Anterior cingulate cortex (tissue), 58 donors: ENCODE measurements around the gene PLAC8.
"Not testable (repeated sequence)": the region's sequence is repeated elsewhere in the genome, so short reads cannot be mapped to it uniquely, and the experiment has no call there.

ENCODE experiments used
- DNase-seq, 58 donors: peaks; one replicate each; lab custom pipeline; 2025; lab: John Stamatoyannopoulos, UW

The PLAC8 gene

DNA sequence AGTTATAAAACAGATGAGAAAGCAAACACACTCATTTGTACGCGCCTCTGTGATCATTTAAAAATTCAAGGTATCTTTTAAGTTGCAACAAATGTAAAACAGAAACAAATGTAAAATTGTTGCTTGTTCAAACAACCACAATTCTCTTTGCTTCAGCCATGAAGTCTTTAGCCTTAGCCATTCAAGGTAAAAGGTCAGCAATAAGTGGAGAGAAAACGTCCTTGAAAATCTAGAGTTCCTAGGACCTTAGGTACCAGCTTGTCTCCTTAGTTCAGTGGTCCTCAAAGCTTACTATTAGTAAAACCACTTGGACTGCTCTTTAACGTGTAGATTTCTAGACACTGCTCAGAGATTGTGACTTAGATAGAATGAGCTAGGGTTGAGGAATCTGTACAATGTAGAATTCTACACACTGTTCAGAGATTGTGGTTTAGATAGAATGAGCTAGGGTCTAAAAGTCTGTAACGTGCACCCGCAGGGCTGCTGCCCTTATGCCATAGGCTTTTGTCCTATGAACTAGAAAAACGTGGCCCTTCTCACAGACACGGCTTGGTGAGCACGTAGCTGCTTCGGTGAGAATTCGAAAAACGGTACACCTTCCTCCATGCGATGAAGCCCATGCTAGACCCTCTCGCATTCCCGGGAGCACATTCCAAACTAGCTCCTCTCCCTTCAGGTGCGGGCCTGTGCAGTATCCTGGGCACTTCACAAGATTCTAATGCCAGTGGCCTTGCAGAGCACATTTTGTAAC lies 1.7 kb downstream of the PLAC8 start:
- DNase-seq = no peak

DNA sequence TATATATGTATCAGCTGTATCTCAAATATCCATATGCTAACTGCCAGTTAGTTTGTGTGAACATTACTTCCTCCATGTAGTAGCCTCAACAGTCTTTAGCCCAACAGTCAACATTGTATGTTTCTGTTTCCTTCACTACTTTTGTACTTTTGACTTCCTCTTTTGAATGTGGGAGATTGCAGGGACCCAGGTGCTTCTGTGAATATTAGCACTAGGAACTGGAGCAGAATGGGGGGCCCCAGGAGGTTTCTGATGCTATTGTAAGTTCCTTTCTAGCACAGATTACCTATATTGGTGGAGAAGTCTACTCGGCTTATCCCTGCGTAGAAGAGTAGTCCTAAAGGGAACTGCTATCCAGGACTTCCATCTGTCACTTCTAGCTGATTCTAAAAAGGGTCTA lies 2.3 kb downstream of the PLAC8 start:
- no peak for DNase-seq

DNA sequence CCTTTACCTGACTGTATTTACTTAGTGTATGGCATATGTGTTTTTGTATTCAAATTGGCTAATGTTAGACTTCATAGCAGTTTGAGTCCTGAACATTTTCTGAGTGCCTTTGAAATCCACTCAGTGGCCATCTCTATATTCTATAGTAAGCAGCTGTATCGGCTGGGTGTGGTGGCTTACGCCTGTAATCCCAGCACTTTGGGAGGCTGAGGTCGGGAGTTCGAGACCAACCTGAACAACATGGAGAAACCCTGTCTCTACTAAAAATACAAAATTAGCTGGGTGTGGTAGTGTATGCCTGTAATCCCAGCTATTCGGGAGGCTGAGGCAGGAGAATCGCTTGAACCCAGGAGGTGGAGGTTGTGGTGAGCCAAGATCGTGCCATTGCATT lies 2.8 kb downstream of the PLAC8 start:
- not testable (repeated sequence) for DNase-seq

DNA sequence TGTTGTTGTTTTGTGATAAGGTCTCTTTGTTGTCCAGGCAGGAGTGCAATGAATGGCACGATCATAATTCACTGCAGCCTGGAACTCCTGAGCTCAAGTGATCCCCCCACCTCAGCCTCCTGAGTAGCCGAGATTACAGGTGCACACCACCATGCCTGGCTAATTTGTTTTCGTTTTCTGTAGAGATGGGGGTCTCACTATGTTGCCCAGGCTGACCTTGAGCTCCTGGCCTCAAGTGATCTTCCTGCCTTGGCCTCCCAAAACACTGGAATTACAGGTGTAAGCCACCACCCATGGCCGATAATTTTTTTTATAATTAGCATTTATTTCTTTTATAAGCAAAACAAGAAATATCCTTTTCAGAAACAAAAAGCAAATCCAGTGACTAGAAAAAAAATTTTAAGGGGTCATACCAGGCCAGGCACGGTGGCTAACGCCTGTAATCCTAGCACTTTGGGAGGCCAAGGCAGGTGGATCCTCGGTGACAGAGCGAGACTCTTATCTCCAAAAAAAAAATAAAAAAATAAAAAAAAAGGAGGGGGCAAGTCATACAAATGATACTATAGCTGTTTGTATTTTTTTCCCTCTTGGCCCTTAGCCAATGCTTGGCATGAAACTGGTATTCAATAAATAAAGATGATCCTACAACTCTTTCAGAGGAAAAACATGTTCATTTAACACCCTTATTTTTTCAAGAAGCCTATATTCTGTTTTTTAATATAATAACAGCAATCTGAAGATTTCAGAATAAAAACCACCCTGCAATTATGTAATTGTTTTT lies 3.4 kb downstream of the PLAC8 start:
- DNase-seq = no peak

DNA sequence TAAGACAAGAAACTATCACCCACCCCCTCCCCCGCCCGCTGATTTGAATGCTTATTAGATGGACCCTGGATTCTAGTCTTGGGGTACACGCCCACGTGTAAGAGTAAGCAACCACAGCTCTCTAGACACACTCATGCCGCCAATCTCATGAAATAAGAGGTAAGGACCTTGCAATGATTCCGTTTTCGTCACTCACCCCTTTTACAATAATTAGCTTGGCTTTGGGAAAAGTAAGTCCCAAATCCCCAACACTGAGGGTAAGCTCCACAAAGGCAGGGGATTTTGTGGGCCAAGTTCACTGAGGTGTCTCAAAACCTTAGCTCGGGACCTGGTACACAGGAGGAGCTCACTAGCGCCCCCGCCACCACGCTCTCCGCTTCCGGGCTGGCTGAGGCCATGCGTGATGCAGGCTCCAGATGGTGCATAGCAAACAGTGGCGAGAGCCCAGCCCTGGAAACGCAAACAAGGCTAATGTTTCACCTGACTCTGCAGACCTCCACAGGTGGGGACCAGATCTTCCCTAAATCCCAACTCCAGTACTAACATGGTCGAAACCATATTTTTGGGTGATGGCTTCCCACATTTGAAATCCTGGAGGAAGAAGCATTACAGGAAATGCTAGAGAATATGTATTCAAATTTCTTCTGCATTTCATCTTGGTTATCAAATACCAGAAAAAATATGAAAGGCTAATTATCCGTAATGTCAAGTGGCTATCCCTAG lies 4.1 kb downstream of the PLAC8 start:
- peak in 54 of 58 donors; percentile 4 to 79 (median 40) for DNase-seq

DNA sequence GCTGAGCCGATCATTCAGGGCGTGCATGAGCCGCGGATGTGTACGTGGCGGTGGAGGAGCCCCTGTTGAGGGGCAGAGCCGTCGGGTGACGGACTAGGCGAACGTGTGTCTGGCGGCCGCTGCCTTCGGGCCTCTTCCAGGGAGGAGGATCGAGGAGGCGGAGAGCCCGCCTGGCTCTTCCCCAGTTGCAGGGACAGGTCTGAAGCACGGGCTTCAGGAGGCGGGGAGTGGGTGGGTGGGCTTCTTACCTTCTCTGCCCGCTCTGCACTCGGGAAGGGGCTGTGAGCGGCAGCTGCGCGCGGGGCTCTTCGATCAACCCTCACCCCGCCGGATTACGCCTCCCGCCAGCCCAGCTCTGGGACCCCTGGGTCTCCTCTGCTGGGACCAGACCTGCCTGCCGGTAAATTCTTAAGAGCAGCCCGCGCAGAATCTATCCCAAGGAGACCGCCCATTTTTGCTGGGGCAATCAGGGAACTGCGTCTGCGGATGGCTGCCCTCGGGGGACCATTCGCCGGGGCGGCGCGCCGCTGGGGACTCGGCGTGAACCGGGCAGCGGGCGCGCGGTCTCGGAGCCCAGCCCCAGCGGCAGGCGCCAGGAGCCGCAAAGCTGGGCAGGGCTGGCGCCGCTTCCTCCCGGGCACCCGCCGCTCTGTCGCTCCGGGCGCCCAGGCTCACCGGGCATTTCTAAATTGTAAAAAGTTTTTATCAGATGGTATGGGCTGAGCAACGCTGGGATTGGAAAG lies 4.9 kb downstream of the PLAC8 start:
- peak in 8 of 58 donors; percentile 3 to 22 (median 10) for DNase-seq

DNA sequence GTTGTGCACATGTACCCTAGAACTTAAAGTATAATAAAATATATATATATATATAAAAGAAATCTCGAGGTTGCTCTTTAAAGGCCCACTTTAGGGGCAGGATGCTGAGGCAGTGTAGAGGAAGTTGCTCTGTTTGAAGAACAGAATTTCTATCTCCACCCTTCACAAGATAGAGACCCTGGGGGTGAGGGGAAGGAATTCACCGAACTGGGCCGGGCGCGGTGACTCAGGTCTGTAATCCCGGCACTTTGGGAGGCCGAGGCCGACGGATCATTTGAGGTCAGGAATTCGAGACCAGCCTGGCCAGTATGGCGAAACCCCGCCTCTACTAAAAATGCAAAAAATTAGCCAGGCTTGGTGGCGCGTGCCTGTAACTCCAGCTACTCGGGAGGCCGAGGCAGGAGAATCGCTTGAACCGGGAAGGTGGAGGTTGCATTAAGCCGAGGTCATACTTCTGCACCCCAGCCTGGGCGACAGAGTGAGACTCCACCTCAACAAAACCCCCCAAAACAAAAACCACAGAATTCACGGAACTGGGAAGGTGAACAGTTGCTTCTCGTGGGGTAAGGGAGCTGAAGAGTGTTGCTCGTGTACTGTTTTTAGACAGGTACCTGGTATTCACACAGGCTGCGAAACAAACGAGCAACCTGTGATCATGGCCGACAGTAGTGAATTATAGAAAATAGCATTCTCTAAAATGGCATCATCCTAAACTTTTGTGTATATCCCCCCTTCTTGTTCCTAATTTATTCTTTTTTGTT lies 6.2 kb downstream of the PLAC8 start:
- DNase-seq = no peak

DNA sequence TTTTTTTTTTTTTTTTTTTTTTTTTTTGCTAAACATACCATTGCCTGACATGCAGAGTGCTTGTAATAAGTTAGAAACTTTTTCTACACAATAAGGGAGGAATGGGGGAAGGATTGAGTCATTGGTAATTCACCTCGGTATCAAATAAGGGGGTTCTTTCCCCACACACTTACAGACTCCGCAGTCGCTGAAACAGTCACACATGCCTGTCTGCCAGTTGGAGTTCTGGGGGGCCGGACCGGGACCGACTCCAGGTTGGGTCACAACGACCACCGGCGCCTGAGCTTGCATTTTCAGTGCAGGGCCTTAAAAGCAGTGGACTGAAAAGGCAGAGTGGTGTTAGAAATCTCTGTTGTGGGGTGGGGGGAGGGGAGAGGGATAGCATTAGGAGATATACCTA lies 6.9 kb downstream of the PLAC8 start:
- DNase-seq = no peak

DNA sequence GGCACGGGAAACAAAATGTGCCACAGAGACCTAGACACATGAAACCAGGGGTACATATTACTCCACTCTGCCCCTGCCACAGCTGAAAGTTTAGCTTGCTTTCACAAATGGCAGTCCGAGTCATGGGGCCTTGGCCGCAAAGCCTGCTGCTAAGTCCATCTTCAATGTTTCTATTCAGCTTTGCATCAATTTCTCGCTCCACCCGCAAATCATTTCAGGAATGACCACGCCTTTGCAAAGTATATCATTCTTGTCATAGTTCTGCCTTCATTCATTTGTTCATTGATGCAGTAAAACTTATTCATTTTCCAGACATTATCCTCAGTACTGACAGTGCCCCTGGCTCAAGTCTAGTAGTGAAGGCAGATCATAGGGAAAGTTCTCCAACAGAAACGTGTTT lies 9.5 kb downstream of the PLAC8 start:
- DNase-seq = no peak

DNA sequence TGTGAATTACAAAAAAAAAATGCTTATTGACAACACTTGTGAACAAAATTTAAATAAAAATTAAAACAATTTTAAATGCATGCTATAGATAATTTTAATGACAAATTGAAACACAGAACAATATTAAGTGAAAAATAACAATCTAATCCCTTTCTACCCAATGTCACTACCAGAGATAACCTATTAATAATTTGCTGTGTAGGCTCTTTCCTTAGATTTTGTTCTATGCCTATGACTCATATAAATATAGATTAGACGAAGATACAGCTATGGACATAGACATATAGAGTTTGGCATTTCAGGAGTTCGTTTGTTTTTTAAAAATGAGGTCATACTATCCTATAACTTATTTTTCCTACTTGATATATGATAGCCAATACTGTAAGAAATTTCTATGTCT lies 18.1 kb downstream of the PLAC8 start:
- no peak for DNase-seq

DNA sequence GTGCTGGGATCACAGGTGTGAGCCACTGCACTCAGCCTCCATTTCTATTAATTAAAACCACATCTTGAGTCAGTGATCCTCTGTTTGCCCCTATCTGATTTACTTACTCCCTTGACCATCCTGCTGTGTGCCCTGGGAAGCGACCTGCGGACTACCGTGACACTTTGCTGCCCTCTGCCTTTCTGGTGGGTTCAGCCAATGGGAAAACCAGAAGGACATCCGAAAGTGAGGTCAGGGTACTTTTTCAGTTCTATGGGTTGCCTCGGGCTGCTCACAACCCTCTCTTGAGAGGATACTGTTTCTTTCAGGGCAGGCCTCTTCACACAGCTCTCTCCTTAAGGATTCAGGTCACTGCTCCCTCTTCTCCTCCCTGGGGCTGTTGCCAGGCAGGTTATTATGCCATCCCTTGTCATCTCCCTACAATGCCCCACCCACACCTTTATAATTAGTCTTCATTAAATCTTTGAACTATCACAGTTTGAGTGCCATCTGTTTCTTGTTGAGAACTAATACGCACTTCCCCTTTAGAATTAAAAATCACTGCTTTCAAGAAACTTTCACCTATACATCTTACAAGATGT lies 21.4 kb downstream of the PLAC8 start:
- no peak for DNase-seq

DNA sequence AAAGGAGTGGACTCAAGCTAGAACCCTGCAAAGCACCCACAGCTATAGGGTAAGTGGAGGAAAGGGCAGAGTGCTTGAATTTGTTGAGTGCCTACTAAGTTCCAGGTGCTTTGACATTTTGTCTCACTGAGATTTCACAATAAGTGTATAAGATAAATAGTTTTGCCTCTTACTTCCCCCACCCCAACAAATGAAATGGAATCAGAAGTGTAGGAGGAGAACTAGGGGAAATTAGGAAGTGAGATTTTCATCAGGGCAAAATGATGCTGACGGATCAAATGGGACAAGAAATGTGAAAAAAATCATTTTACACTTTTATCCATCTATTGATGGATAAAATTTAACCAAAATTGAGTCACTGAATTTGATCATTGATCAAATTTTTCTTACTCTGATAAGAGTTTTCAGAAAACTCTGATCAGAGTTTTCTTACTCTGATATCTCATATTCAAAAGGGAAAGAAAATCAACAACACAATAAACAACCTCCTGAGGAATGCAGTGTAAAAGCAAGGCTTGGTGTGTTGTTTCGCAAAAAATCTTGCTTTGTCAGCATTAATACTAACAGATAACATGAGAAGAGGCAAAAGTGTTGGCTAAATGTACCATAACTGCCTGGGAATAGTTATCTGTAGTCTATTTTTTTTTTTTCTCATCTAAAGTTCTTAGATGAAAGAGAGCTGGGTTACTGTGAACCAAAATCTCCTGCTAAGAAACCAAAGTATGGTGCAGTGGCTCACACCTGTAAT lies 24.9 kb downstream of the PLAC8 start:
- DNase-seq = no peak

DNA sequence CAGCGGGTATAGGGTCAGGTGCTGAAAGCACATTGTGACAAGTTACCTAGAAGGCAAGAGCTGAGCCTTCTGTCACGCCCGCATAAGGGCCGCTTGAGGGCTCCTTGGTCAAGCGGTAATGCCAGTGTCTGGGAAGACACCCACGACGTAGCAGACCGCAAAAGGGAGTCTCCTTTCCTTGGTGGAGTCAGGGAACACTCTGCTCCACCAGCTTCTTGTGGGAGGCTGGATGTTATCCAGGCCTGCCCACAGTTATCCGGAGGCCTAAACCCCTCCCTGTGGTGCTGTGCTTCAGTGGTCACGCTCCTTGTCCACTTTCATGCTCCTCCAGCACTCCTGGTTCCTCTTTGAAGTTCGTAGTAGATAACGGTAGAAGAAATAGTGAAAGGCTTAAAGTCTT lies 29.6 kb downstream of the PLAC8 start:
- DNase-seq = not testable (repeated sequence)

DNA sequence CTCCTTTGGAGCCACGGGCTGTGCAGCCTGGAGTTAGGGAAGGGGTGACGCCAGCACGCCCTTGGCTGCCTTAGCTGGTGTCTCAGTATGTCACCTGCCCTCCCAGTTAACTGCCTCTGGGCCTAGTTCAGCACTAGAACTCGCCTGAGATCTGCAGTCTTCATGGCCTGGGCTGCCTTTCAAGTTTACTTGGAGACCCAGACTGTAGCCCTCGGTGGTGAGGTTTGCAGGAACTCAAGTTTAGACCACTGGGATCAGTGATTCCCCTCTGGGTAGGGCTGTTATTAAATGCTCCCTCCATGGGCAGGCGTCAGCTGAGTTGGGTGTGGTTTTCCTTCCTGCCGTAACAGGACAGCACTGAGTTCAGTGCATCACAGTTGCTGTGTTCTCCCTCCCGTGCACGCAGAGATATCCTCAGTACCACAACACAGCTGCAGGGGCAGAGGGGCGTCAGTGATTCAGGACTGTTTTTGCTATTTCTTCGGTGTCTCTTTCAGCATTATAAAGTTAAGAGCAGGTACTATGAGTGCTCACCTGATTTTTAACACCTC lies 30.5 kb downstream of the PLAC8 start:
- DNase-seq = no peak

DNA sequence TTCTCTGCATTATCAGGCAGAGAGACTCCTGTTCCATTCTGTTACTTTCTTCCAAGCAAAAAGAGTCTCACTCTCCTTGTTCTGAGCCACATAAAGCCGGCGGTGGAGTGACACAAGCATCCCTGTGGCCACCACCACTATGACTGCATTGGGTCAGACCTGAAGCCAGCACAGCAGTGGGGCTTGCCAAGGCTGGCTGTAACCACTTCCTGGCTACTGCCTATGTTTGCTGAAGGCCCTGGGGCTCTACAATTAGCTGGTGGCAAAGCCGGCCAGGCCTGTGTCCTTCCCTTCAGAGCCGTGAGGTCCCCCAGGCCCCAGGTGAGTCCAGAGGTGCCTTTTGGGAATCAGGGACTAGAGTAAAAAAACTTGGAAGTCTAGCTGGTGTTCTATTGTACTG lies 31.8 kb downstream of the PLAC8 start:
- no peak for DNase-seq

DNA sequence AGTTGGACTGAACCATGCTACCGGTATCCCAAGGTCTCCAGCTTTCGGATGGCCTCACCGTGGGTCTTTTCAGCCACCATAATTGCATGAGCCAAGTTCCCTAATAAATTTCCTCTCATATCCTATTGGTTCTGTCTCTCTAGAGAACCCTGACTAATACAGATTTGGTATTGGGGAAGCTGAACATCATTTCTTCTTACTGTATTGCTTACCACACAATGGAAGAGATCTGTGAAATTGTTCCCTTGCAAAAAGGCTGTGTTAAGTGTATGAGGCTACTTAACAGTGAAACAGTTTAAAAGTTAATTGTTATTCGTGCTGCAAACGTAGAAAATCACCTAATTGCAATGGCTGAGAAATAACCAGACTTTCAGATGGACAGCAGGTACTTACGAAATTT lies 34.0 kb downstream of the PLAC8 start:
- no peak for DNase-seq

DNA sequence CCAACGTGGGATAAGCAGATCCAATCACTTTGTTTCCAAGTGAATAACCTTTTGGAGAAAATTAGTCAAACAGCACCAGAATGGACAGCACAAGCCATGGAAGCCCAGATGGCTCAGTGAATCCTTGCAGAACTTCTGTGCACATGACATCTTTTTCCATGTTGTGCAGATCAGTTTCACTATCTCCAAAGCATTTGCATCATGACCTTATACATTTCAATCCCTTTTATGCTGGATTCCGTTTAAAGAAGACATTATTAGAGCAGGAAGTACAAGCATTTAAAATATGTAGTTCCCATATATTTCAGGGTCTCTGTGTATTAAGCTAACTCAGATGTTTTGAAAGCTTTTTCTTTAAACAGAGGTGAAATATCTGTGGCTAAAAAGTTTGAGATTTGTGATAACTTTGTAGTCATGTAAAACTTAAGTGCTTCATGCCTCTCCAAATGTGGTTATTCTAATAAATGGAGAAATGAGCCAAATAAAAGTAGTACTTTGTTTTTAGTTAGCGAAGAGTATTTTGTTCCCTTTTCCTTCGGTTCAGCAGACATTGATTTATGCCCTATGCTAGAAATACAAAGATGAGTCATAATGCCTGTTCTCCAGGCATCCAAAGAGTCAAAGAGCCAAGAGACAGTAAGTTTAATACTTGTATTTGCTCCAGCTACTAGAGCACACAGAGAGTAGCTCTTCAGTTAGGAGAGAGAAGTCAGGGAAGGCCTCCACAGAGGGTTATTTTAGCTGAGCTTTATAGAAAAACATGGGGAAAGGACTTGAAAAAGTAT lies 39.0 kb downstream of the PLAC8 start:
- DNase-seq = no peak

DNA sequence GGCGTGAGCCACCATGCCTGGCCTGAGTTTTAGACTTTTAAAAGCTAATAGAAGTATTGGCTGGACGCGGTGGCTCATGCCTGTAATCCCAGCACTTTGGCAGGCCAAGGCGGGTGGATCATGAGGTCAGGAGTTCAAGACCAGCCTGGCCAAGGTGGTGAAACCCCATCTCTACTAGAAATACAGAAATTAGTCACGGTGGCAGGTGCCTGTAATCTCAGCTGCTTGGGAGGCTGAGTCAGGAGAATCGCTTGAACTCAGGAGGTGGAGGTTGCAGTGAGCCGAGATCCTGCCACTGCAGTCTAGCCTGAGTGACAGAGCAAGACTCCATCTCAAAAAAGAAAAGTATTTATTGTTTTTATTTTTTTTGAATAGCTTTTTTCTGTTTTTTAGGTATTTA lies 39.7 kb downstream of the PLAC8 start:
- DNase-seq = not testable (repeated sequence)
